LHCN-M2 (cell line): Measurements from ENCODE around the gene BLVRA. TPM values are rescaled to one million over a fixed set of nuclear protein-coding genes. Genes with fewer than 3 reads are reported as not detected.
A peak's percentile ranks its signal among the peaks of the same experiment; 100 is the strongest.
"Not testable (repeated sequence)": the region's sequence is repeated elsewhere in the genome, so short reads cannot be mapped to it uniquely, and the experiment has no call there.

Source experiments
- DNase-seq: peaks from one replicate; pipeline ENCODE4 v3.0.0-alpha.2; 2012; ENCODE audit warnings: low read depth
- polyA plus RNA-seq: library from polyadenylated mRNA; unstranded; fragments of >200 nt; gene quantifications from one replicate; pipeline ENCODE4 v1.2.1, GENCODE V29; 2012; ENCODE audit warnings: missing spikeins
- total RNA-seq: library from RNA; depleted of rRNA; stranded (reverse); fragments of >200 nt; gene quantifications from 2 replicates; pipeline ENCODE4 v1.2.3, GENCODE V29; 2014; rRNA removed

The BLVRA gene
- 30.7 and 38.5 TPM in 2 replicates for total RNA-seq
- 50.0 TPM for polyA plus RNA-seq

DNA sequence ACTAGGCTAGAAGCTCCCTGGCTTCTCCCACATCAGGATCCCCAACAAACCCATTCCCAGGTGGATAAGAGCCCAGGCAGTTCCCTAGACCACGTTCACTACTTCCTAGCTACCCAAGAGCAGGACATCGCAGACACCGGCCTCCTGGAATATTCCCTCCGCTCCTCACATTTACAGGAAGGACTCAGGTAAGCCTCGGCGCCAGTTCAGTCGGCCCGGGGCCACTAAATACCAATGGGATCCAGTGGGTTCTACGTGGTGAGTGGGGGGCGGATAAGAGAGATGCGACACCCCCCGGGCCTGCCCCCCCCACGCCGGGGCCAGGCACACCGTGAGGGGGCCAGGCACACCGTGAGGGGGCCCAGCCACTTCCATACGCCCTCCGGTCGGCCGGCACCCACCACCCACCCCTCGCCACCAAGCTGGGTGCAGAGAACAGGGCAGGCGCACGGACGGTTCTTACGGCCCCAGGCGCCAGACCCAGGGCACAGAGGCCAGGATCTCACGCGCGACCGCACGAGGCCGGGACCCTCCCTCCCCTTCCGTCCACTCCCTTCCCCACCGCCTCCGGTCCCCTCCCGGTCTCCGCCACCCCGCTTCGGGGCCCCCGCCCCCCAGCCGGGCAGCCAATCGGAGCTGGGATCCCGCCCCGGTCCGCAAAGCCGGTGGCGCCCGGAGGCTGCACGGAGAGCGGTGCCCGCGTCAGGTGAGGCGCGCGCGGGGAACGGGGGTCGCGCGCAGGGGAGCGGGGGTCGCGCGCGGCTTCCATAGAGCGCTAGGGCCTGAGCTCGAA lies at the start of gene BLVRA:
Gene BLVRA, plus strand, starts transcription at position 652 of the 793 bp plus-strand sequence. CDS start 12,479 bp downstream, outside the sequence.
- DNase-seq: no peak

DNA sequence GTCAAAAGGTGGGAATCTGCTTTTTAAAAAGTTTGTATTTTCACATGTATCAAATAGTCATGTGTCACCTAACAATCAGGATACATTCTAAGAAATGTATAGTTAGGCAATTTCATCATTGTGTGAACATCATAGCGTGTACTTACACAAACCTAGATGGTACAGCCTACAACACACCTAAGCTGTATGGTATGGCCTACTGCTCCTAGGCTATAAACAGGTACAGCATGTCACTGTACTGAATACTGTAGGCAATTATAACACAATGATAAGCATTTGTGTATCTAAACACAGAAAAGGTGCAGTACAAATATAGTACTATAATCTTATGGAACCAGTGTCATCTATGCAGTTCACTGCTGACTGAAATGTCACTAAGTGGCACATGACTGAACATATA lies 47.0 kb upstream of the BLVRA start:
- no peak for DNase-seq

- not testable (repeated sequence) for DNase-seq
Measured at GRCh38 chr7:43715966-43716365, 42.5 kb upstream of the BLVRA start.

DNA sequence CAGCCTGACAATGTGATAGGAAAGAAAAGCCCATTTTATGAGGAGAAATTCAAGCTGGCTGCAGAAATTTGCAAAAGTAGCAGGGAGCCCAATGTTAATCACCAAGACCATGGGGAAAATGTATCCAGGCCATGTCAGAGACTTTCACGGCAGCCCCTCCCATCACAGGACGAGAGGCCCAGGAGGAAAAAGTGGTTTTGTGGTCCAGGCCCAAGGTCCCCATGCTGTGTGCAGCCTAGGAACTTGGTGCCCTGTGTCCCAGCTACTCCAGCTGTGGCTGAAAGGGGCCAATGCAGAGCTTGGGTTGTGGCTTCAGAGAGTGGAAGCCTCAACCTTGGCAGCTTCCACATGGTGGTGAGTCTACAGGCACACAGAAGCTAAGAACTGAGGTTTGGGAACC lies 41.9 kb upstream of the BLVRA start:
- DNase-seq: no peak

DNA sequence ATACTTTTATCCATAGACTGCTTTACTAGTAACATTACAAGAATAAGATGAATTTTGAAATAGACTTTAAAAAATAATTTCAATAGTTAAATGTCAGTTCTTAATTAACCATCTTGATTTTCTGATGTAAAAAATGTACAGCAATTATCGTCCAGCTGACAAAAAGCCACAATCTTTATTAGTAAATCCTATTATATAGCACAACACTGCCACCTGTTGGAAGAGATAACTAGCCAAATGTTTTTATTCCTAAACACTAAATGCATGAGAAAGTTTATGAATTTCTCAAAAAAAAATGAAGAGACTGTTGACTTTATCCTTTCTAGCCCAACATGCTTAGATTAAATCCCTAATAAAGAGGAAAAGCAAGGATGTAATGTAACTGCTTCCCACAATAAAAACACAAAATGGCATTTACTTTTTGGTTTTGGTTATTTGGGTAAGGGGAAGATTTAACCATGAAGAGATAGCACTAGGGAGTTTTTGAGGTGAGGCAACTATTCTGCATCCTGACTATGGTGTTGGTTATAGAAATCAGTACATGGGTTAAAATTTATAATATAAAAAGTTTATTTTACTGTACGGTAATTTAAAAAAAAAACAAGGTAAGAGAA lies 37.2 kb upstream of the BLVRA start:
- peak; percentile 62 for DNase-seq

DNA sequence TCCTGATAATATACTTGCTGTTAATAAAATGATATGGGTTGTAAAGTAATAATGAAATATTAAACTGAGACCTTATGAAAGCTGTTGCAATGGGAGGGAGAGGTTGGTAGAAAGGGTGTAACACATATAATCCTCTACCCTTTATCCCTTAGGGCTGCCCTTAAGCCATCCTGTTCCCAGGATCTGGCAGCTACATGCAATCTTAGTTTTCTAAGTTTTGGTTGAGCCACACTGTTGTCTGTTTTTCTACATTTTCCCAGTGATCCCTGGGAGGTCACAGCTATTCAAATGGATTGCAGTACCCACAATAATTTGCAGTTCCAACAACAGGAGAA lies 35.5 kb upstream of the BLVRA start:
- DNase-seq: no peak

- DNase-seq: no peak
Measured at GRCh38 chr7:43725251-43725650, 33.2 kb upstream of the BLVRA start.

DNA sequence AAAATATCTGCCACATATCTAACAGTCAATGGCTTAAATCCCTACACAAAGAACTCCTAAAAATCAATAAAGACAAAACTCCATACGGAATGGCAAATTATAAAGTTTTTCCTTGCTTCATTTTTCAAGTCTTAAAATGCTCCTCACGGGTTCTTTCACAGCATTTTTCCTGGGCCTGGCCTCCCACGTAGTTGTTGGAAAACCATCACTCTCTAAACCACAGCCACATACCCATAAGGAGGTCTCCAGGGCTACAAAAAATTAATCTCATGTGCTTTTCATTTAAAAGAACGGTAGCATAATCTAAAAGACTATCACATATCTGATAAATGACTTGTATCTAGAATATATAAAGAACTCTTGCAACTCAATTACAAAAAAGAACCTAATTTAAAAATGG lies 32.0 kb upstream of the BLVRA start:
- DNase-seq: no peak

- DNase-seq: no peak
Measured at GRCh38 chr7:43727003-43727402, 31.5 kb upstream of the BLVRA start.

GRCh38 chr7:43727494-43727893 lies 31.0 kb upstream of the BLVRA start:
- DNase-seq: no peak

- peak; percentile 91 for DNase-seq
Measured at GRCh38 chr7:43729214-43729923, 29.1 kb upstream of the BLVRA start, which contains the start of gene COA1. COA1 (minus strand) TSS chr7:43729523; CDS start chr7:43648614, 80,909 bp downstream.

GRCh38 chr7:43729924-43730248 lies 28.6 kb upstream of the BLVRA start:
- no peak for DNase-seq

- not testable (repeated sequence) for DNase-seq
Measured at GRCh38 chr7:43731494-43731893, 27.0 kb upstream of the BLVRA start.

GRCh38 chr7:43734575-43735332 lies 23.7 kb upstream of the BLVRA start:
- DNase-seq: not testable (repeated sequence)

DNA sequence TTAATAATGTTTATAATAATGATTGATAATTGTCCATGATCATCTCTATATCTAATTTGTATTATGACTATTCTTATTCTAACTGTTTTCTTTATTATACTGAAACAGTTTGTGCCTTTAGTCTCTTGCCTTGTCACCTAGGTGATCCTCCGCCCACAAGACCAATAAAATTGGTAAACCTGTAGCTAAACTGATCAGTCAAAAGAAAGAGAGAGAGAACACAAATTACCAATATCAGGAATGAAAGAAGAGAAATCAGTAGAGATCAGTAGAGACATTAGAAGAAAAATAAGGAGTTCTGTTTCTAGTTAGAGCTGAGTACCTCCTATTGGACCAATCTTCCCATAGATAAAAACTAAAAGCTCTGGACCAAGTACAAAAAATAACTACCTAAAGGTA lies 23.1 kb upstream of the BLVRA start:
- DNase-seq: no peak

GRCh38 chr7:43735802-43736603 lies 22.5 kb upstream of the BLVRA start:
- DNase-seq: no peak

DNA sequence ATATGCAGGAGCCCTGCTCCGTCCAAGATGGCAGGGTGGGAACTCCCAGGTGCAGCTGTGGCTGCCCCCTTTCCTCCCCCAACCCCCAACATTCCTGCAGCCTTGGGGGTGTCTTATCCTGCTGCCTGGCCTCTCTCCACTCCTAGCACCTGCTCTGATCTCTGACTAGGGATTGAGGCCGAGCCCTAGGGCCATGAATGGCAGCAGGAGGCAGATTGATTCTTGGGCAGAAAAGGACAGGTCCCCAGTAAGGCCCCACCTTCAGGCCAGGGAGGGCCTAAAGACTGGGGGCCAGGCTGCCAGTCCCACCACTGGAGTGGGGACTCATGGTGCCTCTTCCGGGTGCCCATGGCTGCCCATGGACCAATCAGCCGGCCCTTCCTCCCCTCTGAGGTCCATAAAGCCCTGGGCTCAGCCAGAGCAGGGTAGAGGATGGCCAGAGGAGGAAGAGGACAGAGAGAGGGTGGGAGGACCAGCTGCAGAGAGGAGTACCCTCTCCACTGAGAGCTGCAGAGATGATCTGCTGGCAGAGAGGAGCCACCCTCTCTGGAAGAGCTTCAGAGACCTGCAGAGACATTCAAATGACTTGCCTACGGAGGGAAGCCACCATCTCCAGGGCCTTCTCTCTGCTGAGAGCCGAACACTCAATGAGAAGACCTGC lies 20.9 kb upstream of the BLVRA start:
- DNase-seq: no peak

- no peak for DNase-seq
Measured at GRCh38 chr7:43742692-43743091, 15.8 kb upstream of the BLVRA start.

- no peak for DNase-seq
Measured at GRCh38 chr7:43747328-43748105, 11.0 kb upstream of the BLVRA start.
